ENCODE results near the gene TPST1. TPM values are rescaled to one million over a fixed set of nuclear protein-coding genes. Genes with fewer than 3 reads are reported as not detected.

Gene TPST1
- total RNA-seq, 1 donor from 2014 or later, result 6.5 TPM

GRCh38 chr7:66409493-66409892, 204.4 kb downstream of the TPST1 start:
- DNase-seq (no peak), ATAC-seq (ENCODE audit: low read depth) (no peak)
- POLR2A ChIA-PET, result no interaction called here
- TF ChIP-seq, protein P1, sequence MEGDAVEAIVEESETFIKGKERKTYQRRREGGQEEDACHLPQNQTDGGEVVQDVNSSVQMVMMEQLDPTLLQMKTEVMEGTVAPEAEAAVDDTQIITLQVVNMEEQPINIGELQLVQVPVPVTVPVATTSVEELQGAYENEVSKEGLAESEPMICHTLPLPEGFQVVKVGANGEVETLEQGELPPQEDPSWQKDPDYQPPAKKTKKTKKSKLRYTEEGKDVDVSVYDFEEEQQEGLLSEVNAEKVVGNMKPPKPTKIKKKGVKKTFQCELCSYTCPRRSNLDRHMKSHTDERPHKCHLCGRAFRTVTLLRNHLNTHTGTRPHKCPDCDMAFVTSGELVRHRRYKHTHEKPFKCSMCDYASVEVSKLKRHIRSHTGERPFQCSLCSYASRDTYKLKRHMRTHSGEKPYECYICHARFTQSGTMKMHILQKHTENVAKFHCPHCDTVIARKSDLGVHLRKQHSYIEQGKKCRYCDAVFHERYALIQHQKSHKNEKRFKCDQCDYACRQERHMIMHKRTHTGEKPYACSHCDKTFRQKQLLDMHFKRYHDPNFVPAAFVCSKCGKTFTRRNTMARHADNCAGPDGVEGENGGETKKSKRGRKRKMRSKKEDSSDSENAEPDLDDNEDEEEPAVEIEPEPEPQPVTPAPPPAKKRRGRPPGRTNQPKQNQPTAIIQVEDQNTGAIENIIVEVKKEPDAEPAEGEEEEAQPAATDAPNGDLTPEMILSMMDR (IDR thresholded peaks at IDR 0.05), result no peak
- CTCF ChIA-PET, result no interaction called here
- H3K9me3 Mint-ChIP-seq, result no peaks in the 10 kb centered on the region
- intact Hi-C loops (cut with micrococcal nuclease), result no loop called here
- H3K27ac Mint-ChIP-seq, result no peak overlapping the region
- H3K4me3 Mint-ChIP-seq, result no peak overlapping the region
- peaks cover 17% of the 10 kb centered on the region for H3K36me3 Mint-ChIP-seq (ENCODE audit: low read depth)
- H3K4me1 Mint-ChIP-seq, result peaks cover 10% of the 10 kb centered on the region
- no peaks in the 10 kb centered on the region for H3K27me3 Mint-ChIP-seq

Other genes starting within 250 kb of the TPST1 start
- gene GUSB, start 223.1 kb upstream of the TPST1 start, total RNA-seq, result 33.6 and 40.8 TPM in 2 replicates
- 39.6 and 39.8 TPM in 2 replicates for gene ASL, start 129.5 kb upstream of the TPST1 start, total RNA-seq
- gene CRCP, start 90.5 kb upstream of the TPST1 start, total RNA-seq, result 40.8 and 42.5 TPM in 2 replicates

Measured in activated B cell treated with CpG ODN at 0.5 μM for 24 hours (primary cell).